ENCODE data around the gene HRH1.

Gene HRH1

DNA sequence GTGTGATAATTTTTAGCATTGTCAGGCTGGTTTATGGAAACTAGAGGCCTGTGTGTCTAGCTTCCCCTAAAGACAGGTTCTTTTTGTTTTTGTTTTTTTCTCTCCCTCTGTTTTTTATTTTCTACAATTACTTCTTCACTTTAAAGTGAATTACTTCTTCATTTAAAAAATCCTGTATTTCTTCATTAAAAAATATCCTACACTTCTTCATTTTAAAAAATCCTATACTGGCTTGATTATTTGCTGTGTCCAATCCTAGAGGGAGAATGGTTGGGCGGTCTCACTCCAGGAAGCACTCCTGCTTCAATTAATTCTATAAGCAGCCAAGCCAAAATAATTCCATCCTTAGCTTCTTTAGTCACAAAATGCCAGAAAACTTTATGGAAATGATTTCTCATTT lies 129.7 kb downstream of the HRH1 start:
- H3K9ac ChIP-seq, result no peak overlapping the region

DNA sequence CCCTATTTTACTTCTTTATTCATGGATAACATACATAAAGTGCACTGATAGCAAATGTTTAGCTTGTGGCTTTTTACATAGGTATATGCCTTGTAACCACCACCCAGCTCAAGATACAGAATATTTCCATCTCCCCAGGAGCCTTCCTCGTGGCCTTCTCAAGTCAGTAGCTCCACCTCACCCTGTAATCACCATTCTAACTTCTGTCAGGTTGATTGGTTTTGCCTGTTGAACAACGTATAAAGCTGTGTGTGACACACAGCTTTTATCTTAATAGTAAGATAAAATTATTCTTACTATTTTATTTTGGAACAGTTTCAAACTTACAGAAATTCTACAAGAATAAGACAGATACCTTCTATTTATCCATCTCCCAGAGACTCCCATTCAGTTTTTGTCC lies 131.2 kb downstream of the HRH1 start:
- Histone ChIP-seq H3K36me3 (peaks cover 36% of the 10 kb centered on the region), H3K4me2 (peak overlapping the region; percentile 86), H4K20me1 (peaks cover 91% of the 10 kb centered on the region), H3K27ac (no peak overlapping the region), H3K4me3 (no peak overlapping the region), H3K9ac (no peak overlapping the region), H3K4me1 (peaks cover 56% of the 10 kb centered on the region), H3K27me3 (no peaks in the 10 kb centered on the region), H3K9me3 (no peaks in the 10 kb centered on the region)
- no peak for TF ChIP-seq Cebpa-rat (IDR thresholded peaks at IDR 0.05)

More for the DNA sequence above, 129.7 kb downstream of the HRH1 start:
- peaks cover 91% of the 10 kb centered on the region for H4K20me1 ChIP-seq
- no peak for TF ChIP-seq Cebpa-rat (IDR thresholded peaks at IDR 0.05)
- H3K36me3 ChIP-seq, result peaks cover 44% of the 10 kb centered on the region
- no peak overlapping the region for H3K4me2 ChIP-seq
- H3K4me3 ChIP-seq, result no peak overlapping the region
- no peak overlapping the region for H3K27ac ChIP-seq
- no peaks in the 10 kb centered on the region for H3K27me3 ChIP-seq
- H3K4me1 ChIP-seq, result peaks cover 41% of the 10 kb centered on the region
- H3K9me3 ChIP-seq, result no peaks in the 10 kb centered on the region

DNA sequence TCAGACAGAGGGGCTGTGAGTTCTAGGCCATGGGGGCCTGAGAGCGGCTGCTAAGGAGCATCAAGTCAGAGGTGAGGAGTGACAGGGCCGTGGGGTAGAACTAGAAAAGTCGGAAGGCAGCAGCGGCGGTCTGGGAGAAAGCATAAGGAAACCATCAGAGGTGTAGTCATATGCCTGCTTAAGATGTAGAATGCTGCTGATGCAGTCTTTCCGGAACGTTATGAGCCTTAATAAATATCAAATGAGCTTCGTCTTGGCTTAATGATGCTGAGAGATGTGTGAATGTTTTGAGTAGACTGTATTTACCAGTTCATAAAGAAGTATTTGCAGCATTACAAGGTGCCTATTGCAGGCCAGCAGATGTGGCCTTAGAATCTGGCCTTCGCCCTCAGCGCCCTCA lies 133.1 kb downstream of the HRH1 start:
- H3K27me3 ChIP-seq, result no peaks in the 10 kb centered on the region
- H3K4me1 ChIP-seq, result peaks cover 73% of the 10 kb centered on the region
- no peak overlapping the region for H3K27ac ChIP-seq
- no peak for TF ChIP-seq Cebpa-rat (IDR thresholded peaks at IDR 0.05)
- no peaks in the 10 kb centered on the region for H3K9me3 ChIP-seq
- H4K20me1 ChIP-seq, result peaks cover 91% of the 10 kb centered on the region
- H3K9ac ChIP-seq, result no peak overlapping the region
- peaks cover 31% of the 10 kb centered on the region for H3K36me3 ChIP-seq
- peak overlapping the region; percentile 86 for H3K4me2 ChIP-seq
- no peak overlapping the region for H3K4me3 ChIP-seq

DNA sequence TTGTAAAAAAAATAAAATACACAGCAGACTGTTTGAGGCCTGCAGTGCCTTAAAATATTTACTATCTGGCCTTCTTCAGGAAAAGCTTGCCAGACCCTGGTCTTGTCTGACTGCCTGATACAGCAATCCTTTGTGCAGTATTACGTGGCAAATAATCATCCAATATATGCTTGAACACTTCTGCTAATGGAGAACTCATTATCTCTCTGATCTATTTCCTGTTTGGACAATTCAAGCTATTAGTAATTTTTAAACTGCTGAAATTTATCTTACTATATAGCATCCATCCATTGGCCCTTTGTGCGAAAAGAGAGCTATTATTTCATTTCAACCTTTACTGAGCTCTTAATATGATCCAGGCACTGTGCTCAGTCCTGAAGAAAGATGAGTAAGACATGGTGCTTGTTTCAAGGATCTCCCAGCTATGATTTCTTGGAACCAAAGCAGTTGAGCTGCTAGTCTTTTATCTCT lies 133.8 kb downstream of the HRH1 start:
- Histone ChIP-seq H3K4me1 (peaks cover 73% of the 10 kb centered on the region), H3K27me3 (no peaks in the 10 kb centered on the region), H3K36me3 (peaks cover 24% of the 10 kb centered on the region), H3K9me3 (no peaks in the 10 kb centered on the region), H3K4me2 (peak overlapping the region; percentile 86), H3K9ac (0 out of 2 replicates have a peak overlapping the region, but pooled peaks have one; percentile 5), H3K27ac (no peak overlapping the region), H4K20me1 (peaks cover 85% of the 10 kb centered on the region), H3K4me3 (no peak overlapping the region)
- TF ChIP-seq Cebpa-rat (IDR thresholded peaks at IDR 0.05), result no peak

DNA sequence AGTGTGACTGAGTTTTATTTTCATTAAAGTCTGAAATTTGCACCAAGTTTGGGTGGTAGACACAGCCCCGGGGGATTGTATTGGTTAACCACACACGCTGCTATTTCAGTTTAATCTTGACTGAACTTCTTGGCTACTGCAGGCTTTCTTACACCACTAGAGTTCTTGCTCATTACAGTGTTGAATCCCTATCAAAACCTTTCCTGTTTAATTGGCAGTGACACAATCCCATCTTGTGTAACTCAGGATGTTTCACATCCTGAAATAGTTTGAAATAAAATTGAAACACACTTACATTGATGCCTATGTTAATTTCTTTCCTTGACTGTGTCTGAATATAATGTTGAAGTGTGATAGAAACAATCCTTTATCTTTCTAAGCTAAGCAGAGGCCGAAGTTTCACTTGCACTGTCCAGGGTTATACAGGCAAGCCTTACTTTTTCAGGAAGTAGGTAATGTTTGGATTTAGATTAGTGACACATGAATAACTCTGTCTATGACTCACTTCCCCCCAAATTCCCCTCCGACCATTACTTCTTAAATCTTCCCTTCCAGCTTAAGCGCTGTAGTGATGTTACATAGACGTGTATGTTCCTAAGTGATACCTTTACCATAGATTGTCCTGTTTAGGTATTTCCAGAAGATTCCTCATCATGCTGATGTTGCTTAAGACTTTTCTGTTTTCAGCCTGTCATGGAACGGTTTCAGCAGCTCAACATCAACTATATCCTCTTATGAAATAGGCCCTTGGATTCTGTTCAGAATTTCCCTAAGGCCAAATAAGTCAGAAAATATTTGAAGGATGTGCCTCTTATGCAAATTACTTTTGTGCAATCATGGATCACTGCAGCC lies 134.7 kb downstream of the HRH1 start:
- peak overlapping the region; percentile 86 for H3K4me2 ChIP-seq
- H3K27ac ChIP-seq, result peak overlapping the region; percentile 42; the same call in 1 of the 2 replicates
- H3K27me3 ChIP-seq, result no peaks in the 10 kb centered on the region
- peaks cover 20% of the 10 kb centered on the region for H3K36me3 ChIP-seq
- peaks cover 75% of the 10 kb centered on the region for H4K20me1 ChIP-seq
- TF ChIP-seq Cebpa-rat (IDR thresholded peaks at IDR 0.05), result no peak; the same call in 1 of the 2 replicates
- peaks cover 73% of the 10 kb centered on the region for H3K4me1 ChIP-seq
- H3K4me3 ChIP-seq, result peak overlapping the region; percentile 8; the same call in 1 of the 2 replicates
- peak overlapping the region; percentile 21; the same call in 1 of the 2 replicates for H3K9ac ChIP-seq
- H3K9me3 ChIP-seq, result no peaks in the 10 kb centered on the region

DNA sequence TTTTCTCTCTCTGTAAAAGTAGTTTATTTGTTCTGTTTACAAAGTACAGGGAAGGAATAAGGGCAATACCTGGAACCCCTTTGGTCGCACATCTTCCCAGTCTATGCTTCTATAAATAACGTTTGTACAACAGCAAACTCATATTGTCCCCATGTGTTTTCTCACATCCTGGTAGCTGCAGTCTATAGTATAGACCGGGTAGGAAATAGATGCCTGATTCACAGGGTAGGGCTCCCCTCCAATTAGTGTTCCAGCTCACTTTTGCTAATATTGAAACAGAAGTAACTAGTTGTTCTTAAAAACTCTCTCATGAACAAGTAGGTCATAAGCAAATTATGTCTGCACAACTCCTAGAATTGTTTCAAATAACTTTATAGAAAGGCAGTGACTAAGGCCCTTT lies 135.6 kb downstream of the HRH1 start:
- H3K4me3 ChIP-seq, result 0 out of 2 replicates have a peak overlapping the region, but pooled peaks have one; percentile 8
- peaks cover 27% of the 10 kb centered on the region for H3K36me3 ChIP-seq
- peak overlapping the region; percentile 21; the same call in 1 of the 2 replicates for H3K9ac ChIP-seq
- no peaks in the 10 kb centered on the region for H3K27me3 ChIP-seq
- H3K27ac ChIP-seq, result 0 out of 2 replicates have a peak overlapping the region, but pooled peaks have one; percentile 42
- no peak for TF ChIP-seq Cebpa-rat (IDR thresholded peaks at IDR 0.05)
- H3K9me3 ChIP-seq, result no peaks in the 10 kb centered on the region
- H4K20me1 ChIP-seq, result peaks cover 79% of the 10 kb centered on the region
- H3K4me1 ChIP-seq, result peaks cover 73% of the 10 kb centered on the region
- peak overlapping the region; percentile 86 for H3K4me2 ChIP-seq

DNA sequence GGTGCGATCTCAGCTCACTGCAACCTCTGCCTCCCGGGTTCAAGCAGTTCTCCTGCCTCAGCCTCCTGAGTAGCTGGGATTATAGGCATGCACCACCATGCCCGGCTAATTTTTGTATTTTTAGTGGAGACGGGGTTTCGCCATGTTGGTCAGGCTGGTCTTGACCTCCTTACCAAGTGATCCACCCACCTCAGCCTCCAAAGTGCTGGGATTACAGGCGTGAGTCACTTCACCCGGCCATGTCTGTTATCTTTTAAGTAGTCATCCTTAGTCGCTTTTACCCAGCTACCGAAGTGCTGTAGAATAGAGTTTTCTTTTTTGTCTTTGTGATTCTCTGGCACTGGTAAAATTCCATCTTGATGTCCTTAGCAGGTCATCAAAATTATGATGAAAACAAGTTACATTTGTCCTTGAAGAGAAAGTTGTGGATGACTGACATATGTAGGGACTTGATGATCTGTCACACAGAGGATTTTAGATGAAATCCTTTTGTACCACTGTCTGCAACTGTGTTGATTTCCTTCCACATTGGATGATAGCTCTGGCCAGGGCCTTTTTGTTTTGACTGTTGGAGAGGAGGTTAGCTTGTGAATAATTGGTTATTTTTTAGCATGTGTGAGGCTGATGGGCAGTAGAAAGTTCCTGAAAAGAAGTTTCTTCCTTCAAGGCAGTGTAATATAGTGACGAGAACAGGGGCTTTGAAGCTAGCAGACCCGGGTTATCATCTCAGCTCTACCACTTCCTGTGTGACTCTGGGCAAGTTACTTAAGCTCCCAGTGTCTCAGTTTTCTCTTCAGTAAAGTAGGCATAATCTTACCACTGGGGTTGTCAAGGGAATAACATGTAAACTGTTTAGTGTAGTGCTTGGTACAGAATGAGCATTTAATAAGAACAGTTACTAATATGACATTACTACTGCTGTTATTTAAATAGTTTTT lies 136.7 kb downstream of the HRH1 start:
- no peaks in the 10 kb centered on the region for H3K27me3 ChIP-seq
- H3K4me3 ChIP-seq, result no peak overlapping the region
- no peak for TF ChIP-seq Cebpa-rat (IDR thresholded peaks at IDR 0.05)
- peaks cover 28% of the 10 kb centered on the region for H3K36me3 ChIP-seq
- peak overlapping the region; percentile 86 for H3K4me2 ChIP-seq
- no peak overlapping the region for H3K9ac ChIP-seq
- no peaks in the 10 kb centered on the region for H3K9me3 ChIP-seq
- H4K20me1 ChIP-seq, result peaks cover 73% of the 10 kb centered on the region
- H3K27ac ChIP-seq, result no peak overlapping the region
- peaks cover 62% of the 10 kb centered on the region for H3K4me1 ChIP-seq

DNA sequence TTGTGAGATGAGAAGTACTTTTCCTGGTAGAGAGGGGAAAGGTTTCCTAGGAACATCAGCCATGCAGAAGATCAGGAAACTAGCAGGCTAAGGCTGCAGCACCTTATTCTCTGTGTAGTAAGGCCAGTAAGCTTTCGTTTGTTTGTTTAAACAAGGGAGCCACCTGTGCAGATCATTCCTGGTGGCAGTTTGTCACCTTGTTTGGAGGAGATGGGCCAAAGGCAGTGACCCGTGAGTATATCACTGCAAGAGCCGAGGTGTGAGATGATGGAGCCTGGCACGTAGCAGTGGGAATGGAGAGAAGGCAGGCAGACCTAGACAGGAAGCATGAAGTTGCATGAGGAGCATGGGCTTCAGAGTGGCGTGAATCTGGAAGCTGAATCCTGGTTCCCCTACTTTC lies 137.5 kb downstream of the HRH1 start:
- peaks cover 28% of the 10 kb centered on the region for H3K36me3 ChIP-seq
- no peak for TF ChIP-seq Cebpa-rat (IDR thresholded peaks at IDR 0.05)
- H3K4me2 ChIP-seq, result peak overlapping the region; percentile 86
- no peak overlapping the region for H3K4me3 ChIP-seq
- H3K4me1 ChIP-seq, result peaks cover 54% of the 10 kb centered on the region
- peaks cover 65% of the 10 kb centered on the region for H4K20me1 ChIP-seq
- no peak overlapping the region for H3K27ac ChIP-seq
- no peaks in the 10 kb centered on the region for H3K27me3 ChIP-seq
- no peaks in the 10 kb centered on the region for H3K9me3 ChIP-seq
- no peak overlapping the region for H3K9ac ChIP-seq

DNA sequence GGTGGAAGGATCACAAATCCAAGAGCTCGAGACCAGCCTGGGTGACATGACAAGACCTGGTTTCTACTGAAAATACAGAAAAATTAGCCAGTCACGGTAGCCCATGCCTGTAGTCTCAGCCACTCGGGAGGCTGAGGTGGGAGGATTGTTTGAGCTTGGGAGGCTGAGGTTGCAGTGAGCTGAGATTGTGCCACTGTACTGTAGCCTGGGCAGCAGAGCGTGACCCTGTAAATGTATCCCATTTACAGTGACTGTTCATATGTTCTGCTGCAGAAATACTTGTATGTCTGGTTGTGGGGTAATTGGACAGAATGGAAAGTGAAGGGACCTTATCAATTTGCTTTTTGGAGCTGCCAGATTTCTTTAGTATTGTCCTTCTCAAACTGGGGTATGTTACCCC lies 142.8 kb downstream of the HRH1 start:
- H3K9me3 ChIP-seq, result no peaks in the 10 kb centered on the region
- no peak overlapping the region for H3K27ac ChIP-seq
- H3K4me1 ChIP-seq, result peaks cover under 1% of the 10 kb centered on the region; the same call in 1 of the 2 replicates
- no peak overlapping the region for H3K4me3 ChIP-seq
- no peak for TF ChIP-seq Cebpa-rat (IDR thresholded peaks at IDR 0.05)
- H3K4me2 ChIP-seq, result no peak overlapping the region
- H4K20me1 ChIP-seq, result peaks cover 21% of the 10 kb centered on the region; the same call in 1 of the 2 replicates
- H3K36me3 ChIP-seq, result peaks cover 63% of the 10 kb centered on the region
- H3K9ac ChIP-seq, result no peak overlapping the region
- H3K27me3 ChIP-seq, result no peaks in the 10 kb centered on the region

All from BLaER1 (cell line).